Upper lobe of left lung (tissue), 6 donors: ENCODE results near the gene ZNF653. TPM values are rescaled to one million over a fixed set of nuclear protein-coding genes. Genes with fewer than 3 reads are reported as not detected.
"Not testable (repeated sequence)": the region's sequence is repeated elsewhere in the genome, so short reads cannot be mapped to it uniquely, and the experiment has no call there.

Experiments used
- ATAC-seq, 2 donors: fragments of 200-7000 bp; cut with Tn5 transposase; one replicate each; pipeline ENCODE4 v1.9.1; 2022; ENCODE audit warnings: mild to moderate bottlenecking in 2 of 2, moderate library complexity in 2 of 2; ENCODE audit not compliant: low FRiP score in 2 of 2
- DNase-seq, 2 donors: peaks; one replicate each; pipeline ENCODE4 v3.0.0-alpha.2; 2019 to 2020
- H3K27ac ChIP-seq, 4 donors: fragments of 200-600 bp; sonication (generic); one replicate each; pipeline ENCODE4 v1.5.1; 2016 to 2019
- H3K27me3 ChIP-seq, 4 donors: fragments of 200-600 bp; sonication (generic); one replicate each; pipeline ENCODE4 v1.5.1; 2017 to 2019
- H3K36me3 ChIP-seq, 4 donors: fragments of 200-600 bp; sonication (generic); one replicate each; pipeline ENCODE4 v1.5.1; 2016 to 2019
- H3K4me1 ChIP-seq, 4 donors: fragments of 200-600 bp; sonication (generic); one replicate each; pipeline ENCODE4 v1.5.1; 2018 to 2019
- H3K4me3 ChIP-seq, 4 donors: fragments of 200-600 bp; sonication (generic); one replicate each; pipeline ENCODE4 v1.5.1; 2017 to 2019; ENCODE audit warnings: mild to moderate bottlenecking in 2 of 4, moderate library complexity in 1 of 4
- H3K9me3 ChIP-seq, 4 donors: fragments of 200-600 bp; sonication (generic); one replicate each; pipeline ENCODE4 v1.5.1; 2018 to 2019
- EP300 ChIP-seq, 4 donors: sonication (generic); formaldehyde crosslinking; IDR thresholded peaks; one replicate each; pipeline ENCODE4 v1.5.1; 2017; ENCODE audit warnings: antibody characterized with exemption in 4 of 4, control low read depth in 2 of 4
- POLR2A ChIP-seq, 4 donors: fragments of 450-650 bp; IDR thresholded peaks; one replicate each; pipeline ENCODE4 v1.5.1; 2016 to 2017; ENCODE audit warnings: antibody characterized with exemption in 4 of 4, mild to moderate bottlenecking in 2 of 4
- POLR2AphosphoS5 ChIP-seq, 2 donors: sonication (generic); formaldehyde crosslinking; IDR thresholded peaks; one replicate each; pipeline ENCODE4 v1.5.1; 2017; ENCODE audit warnings: antibody characterized with exemption in 2 of 2
- WGBS, 2 donors: methylation state at CpG; one replicate each; pipeline ENCODE4 v1.1.5; 2017 to 2018; 5-methylcytosine and 5-hydroxymethylcytosine counted together
- total RNA-seq, 6 donors: library from RNA; depleted of rRNA in 4 of 6; stranded (reverse); fragments of >200 nt in 4 of 6; gene quantifications; one replicate each; pipeline versions ENCODE4 v1.1.0 to v1.2.1, GENCODE V29; 2016 to 2021
- TF ChIP-seq, protein P1 (sequence below), 6 experiments: fragments of 450-650 bp in 4 of 6; fragments of 200-600 bp in 2 of 6; sonication (generic) in 2 of 6; IDR thresholded peaks; one replicate each; pipeline ENCODE4 v1.5.1; 2016 to 2019; ENCODE audit warnings: antibody characterized with exemption in 6 of 6
- donor health status: DM: no; HTN: no; CAD: no; lungs with moderate emphysema.
- donor health status: DM: no; HTN: yes; CAD: no; lungs with severe emphysema.

The ZNF653 gene
- total RNA-seq, 6 donors from 2014 or later = 6.8 to 30.4 (median 10.3) TPM

DNA sequence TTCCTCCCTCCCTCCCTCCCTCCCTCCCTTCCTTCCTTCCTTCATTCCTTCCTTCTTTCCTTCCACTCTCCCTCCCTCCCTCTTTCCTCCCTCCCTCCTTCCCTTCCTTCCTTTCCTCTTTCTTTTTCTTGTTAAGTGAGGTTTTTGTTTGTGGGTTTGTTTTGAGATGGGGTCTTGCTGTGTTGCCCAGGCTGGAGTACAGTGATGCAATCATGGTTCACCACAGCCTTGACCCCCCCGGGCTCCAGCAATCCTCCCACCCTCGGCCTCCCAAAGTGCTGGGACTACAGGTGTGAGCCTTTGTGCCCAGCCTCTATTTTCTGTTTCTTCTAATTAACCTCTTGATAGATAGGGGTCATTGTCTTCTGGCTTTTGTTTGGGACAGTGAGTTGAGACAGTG lies 44.2 kb downstream of the ZNF653 start:
- TF ChIP-seq POLR2AphosphoS5 (IDR thresholded peaks at IDR 0.05) (no peak), EP300 (IDR thresholded peaks at IDR 0.05) (no peak), POLR2A (IDR thresholded peaks at IDR 0.05) (no peak)
- TF ChIP-seq, protein P1, sequence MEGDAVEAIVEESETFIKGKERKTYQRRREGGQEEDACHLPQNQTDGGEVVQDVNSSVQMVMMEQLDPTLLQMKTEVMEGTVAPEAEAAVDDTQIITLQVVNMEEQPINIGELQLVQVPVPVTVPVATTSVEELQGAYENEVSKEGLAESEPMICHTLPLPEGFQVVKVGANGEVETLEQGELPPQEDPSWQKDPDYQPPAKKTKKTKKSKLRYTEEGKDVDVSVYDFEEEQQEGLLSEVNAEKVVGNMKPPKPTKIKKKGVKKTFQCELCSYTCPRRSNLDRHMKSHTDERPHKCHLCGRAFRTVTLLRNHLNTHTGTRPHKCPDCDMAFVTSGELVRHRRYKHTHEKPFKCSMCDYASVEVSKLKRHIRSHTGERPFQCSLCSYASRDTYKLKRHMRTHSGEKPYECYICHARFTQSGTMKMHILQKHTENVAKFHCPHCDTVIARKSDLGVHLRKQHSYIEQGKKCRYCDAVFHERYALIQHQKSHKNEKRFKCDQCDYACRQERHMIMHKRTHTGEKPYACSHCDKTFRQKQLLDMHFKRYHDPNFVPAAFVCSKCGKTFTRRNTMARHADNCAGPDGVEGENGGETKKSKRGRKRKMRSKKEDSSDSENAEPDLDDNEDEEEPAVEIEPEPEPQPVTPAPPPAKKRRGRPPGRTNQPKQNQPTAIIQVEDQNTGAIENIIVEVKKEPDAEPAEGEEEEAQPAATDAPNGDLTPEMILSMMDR (IDR thresholded peaks at IDR 0.05) = no peak
- ATAC-seq = no peak
- no peaks in the 10 kb centered on the region for H3K9me3 ChIP-seq
- no peak overlapping the region for H3K4me3 ChIP-seq
- H3K36me3 ChIP-seq = no peaks in the 10 kb centered on the region
- no peak for DNase-seq
- no peaks in the 10 kb centered on the region for H3K27me3 ChIP-seq
- no peak overlapping the region for H3K27ac ChIP-seq
- no peaks in the 10 kb centered on the region for H3K4me1 ChIP-seq
- WGBS, 2 donors = 55 to 73% methylated on average over 2 of the region's 2 CpGs

DNA sequence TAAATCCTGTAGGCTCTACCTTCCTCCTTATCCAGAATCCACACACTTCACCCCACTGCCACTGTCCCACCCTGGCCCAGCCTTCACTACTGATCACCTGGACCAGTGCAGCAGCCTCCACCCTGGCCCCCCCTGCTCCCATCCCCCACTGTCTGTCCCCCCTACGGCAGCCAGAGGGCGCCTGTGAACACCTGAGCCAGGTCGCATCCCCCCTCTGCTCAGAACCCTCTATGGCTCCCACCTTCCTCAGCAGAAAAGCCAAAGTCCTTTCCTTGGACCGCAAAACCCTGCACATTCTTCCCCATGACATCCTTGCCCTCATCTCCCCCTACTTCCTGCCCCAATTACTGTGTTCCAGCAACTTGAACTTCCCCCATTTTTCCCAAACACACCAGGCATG lies 45.4 kb downstream of the ZNF653 start:
- Histone ChIP-seq H3K27me3 (no peaks in the 10 kb centered on the region), H3K4me3 (no peak overlapping the region), H3K36me3 (no peaks in the 10 kb centered on the region), H3K4me1 (no peaks in the 10 kb centered on the region), H3K9me3 (no peaks in the 10 kb centered on the region), H3K27ac (no peak overlapping the region)
- 60% methylated on average over 4 of the region's 4 CpGs for WGBS, 2 donors
- no peak for DNase-seq
- TF ChIP-seq, protein P1 (IDR thresholded peaks at IDR 0.05) = no peak
- TF ChIP-seq POLR2A (IDR thresholded peaks at IDR 0.05) (no peak), EP300 (IDR thresholded peaks at IDR 0.05) (no peak), POLR2AphosphoS5 (IDR thresholded peaks at IDR 0.05) (no peak)
- ATAC-seq = no peak

DNA sequence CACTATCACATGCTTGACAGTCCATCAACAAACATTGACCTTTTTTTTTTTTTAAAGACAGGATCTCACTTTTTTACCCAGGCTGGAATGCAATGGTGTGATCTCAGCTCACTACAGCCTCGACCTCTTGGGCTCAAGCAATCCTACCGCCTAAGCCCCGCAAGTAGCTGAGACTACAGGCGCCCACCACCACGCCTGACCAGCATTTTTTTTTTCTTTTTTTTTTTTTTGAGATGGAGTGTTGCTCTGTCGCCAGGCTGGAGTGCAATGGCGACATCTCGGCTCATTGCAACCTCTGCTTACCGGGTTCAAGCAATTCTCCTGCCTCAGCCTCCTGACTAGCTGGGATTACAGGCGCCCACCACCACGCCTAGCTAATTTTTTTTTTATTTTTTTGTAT lies 46.7 kb downstream of the ZNF653 start:
- WGBS, 2 donors = 69 to 77% methylated on average over 10 to 11 of the region's 11 CpGs
- ATAC-seq, H3K27me3 ChIP-seq, H3K9me3 ChIP-seq, H3K36me3 ChIP-seq, H3K4me3 ChIP-seq, H3K27ac ChIP-seq, DNase-seq, H3K4me1 ChIP-seq: not testable (repeated sequence)

DNA sequence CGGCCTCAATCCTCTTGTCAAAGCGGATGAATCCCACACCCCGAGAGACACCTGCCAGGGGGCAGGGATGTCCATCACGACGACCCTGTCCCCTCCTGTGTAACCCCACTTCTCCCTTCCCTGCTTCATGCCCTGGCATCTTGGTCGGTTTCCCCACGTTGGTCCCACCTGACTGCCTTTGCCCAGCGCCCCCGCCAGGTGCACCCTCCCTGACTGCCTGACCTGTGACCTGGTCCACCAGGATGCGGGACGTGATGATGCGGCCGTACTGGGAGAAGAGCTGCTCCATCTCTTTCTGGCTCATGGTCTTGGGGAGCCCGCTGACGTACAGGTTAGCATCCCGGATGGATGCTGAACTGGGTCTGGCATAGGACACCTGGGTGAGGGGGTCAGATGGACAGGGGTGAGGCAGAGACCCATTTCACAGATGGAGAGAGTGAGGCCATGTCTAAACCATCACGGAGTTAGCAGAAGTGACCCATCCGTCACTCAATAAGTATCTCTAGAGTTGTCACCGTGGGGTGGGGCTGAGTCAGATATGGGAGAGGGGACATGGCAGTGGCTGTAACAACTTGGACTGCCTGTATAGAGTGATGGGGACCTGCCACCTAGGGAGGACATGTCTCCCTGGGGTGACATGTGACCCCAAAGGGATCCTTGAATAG lies 47.3 kb downstream of the ZNF653 start:
- no peaks in the 10 kb centered on the region for H3K4me1 ChIP-seq
- H3K27me3 ChIP-seq = no peaks in the 10 kb centered on the region
- no peak overlapping the region for H3K27ac ChIP-seq
- H3K36me3 ChIP-seq = no peaks in the 10 kb centered on the region
- no peak overlapping the region for H3K4me3 ChIP-seq
- H3K9me3 ChIP-seq = no peaks in the 10 kb centered on the region
- WGBS, 2 donors = 85 to 93% methylated on average over 8 to 19 of the region's 19 CpGs
- no peak for DNase-seq
- no peak for ATAC-seq
- TF ChIP-seq EP300 (IDR thresholded peaks at IDR 0.05) (no peak), POLR2AphosphoS5 (IDR thresholded peaks at IDR 0.05) (no peak), POLR2A (IDR thresholded peaks at IDR 0.05) (no peak)
- TF ChIP-seq, protein P1 (IDR thresholded peaks at IDR 0.05) = no peak

DNA sequence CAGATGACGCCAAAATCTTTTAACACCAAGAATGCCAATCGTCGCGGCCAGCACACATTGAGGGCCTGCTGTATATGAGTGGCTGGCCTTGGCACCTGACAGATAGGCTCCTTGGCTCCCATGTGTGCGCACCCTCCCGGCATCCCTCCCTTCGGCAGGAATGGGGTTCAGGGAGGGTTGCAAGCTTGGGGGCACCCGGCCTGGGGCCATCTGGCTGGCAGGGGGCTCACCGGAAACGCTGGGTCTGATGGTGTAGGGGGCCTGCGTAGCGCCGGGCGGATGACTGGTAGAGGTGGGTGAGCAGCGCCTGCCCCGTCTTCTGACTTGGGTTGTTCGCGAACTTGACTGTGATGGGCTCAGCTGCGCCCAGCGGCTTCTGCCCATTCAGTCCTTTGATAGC lies 47.8 kb downstream of the ZNF653 start:
- Histone ChIP-seq H3K9me3 (no peaks in the 10 kb centered on the region), H3K36me3 (no peaks in the 10 kb centered on the region), H3K27ac (no peak overlapping the region), H3K4me1 (no peaks in the 10 kb centered on the region), H3K27me3 (no peaks in the 10 kb centered on the region), H3K4me3 (no peak overlapping the region)
- no peak for TF ChIP-seq POLR2A (IDR thresholded peaks at IDR 0.05)
- no peak for TF ChIP-seq POLR2AphosphoS5 (IDR thresholded peaks at IDR 0.05)
- no peak for TF ChIP-seq EP300 (IDR thresholded peaks at IDR 0.05)
- TF ChIP-seq, protein P1 (IDR thresholded peaks at IDR 0.05) = no peak
- peak in 1 of 2 donors; percentile 20 for ATAC-seq
- DNase-seq = no peak
- 83 to 85% methylated on average over 11 to 20 of the region's 20 CpGs for WGBS, 2 donors
